ENCODE measurements around the gene CASZ1. TPM values are rescaled to one million over a fixed set of nuclear protein-coding genes. Genes with fewer than 3 reads are reported as not detected.

CASZ1 gene
- total and polyA plus RNA-seq, 2 donors (not counting 3 experiments of a cell fraction or from before 2014, with no cell fraction given) = 1.5 to 5.2 TPM

GRCh38 chr1:10688409-10688786, 108.0 kb downstream of the CASZ1 start:
- Histone ChIP-seq H3K27ac (ENCODE audit: insufficient read depth, low read depth, low read length) (no peak overlapping the region), H3K9me3 (replicated peaks; ENCODE audit: control insufficient read depth, insufficient read depth, low read length) (no peaks in the 10 kb centered on the region), H3K4me2 (ENCODE audit: insufficient read depth, low read length) (no peak overlapping the region), H3K27me3 (ENCODE audit: control insufficient read depth in 2 of 2, insufficient read depth in 2 of 2, low read length in 2 of 2) (peaks cover 0 to 6% of the 10 kb centered on the region in 2 experiments), H3K9me1 (replicated peaks; ENCODE audit: control insufficient read depth, extremely low read depth, insufficient read depth, low read length) (no peaks in the 10 kb centered on the region), H2AFZ (ENCODE audit: low read depth, low read length) (no peak overlapping the region), H3K79me2 (ENCODE audit: control insufficient read depth, insufficient read depth, low read length) (no peaks in the 10 kb centered on the region), H4K20me1 (replicated peaks; ENCODE audit: control insufficient read depth, extremely low read depth, insufficient read depth, low read length) (no peaks in the 10 kb centered on the region), H3K4me1 (ENCODE audit: control insufficient read depth, extremely low read depth, insufficient read depth, low read length) (no peaks in the 10 kb centered on the region), H3K36me3 (ENCODE audit: control insufficient read depth in 2 of 2, extremely low read depth in 1 of 2, insufficient read depth in 2 of 2, low read length in 2 of 2) (no peaks in the 10 kb centered on the region), H3K4me3 (replicated peaks in 1 of 3; ENCODE audit: insufficient read depth in 1 of 3, low read depth in 1 of 3, low read length in 3 of 3) (no peak overlapping the region), H3K9ac (replicated peaks; ENCODE audit: extremely low read depth, insufficient read depth, low read length) (no peak overlapping the region)
- ChIA-PET CTCF (interaction anchor here (1.0 kb wide), 1 partner anchor 19 kb away, joined by 3 read pairs; no protein-coding TSS in a partner anchor), POLR2A (no interaction called here)
- BruUV-seq (replicated peaks) = no TSS peak
- TF ChIP-seq JUN (IDR thresholded peaks at IDR 0.05; ENCODE audit: borderline replicate concordance, insufficient read depth, insufficient read length, low read depth) = no peak
- TF ChIP-seq POLR2A (IDR thresholded peaks at IDR 0.05; ENCODE audit: low read depth, low read length) = no peak
- TF ChIP-seq FOS (IDR thresholded peaks at IDR 0.05; ENCODE audit: borderline replicate concordance, insufficient read depth, low read length) = no peak
- no peak for TF ChIP-seq POLR2AphosphoS5 (IDR thresholded peaks at IDR 0.05; ENCODE audit: insufficient read depth, low read depth, low read length)
- no peak for TF ChIP-seq GATA2 (IDR thresholded peaks at IDR 0.05; ENCODE audit: insufficient read depth, insufficient read length, low read depth, low read length)
- TF ChIP-seq MAX (IDR thresholded peaks at IDR 0.05; ENCODE audit: insufficient read depth, insufficient read length) = no peak
- no peak for TF ChIP-seq EZH2 (IDR thresholded peaks at IDR 0.05; ENCODE audit: borderline replicate concordance, low read depth, low read length, severe bottlenecking)
- no peak for TF ChIP-seq MYC (IDR thresholded peaks at IDR 0.05; ENCODE audit: low read depth, low read length)
- TF ChIP-seq CTCF (IDR thresholded peaks at IDR 0.05; ENCODE audit: extremely low read depth in 1 of 2, insufficient read depth in 1 of 2, low read depth in 1 of 2, low read length in 2 of 2) = no peak
- DNase-seq (ENCODE audit: low read depth, low spot score) (no peak), FAIRE-seq (no peak)
- intact Hi-C loops (cut with micrococcal nuclease) (no loop called here), dilution Hi-C loops (cut with MboI; ENCODE audit: extremely low pct_ligation_motif_present, low sequenced_read_pairs) (no loop called here)
